ENCODE measurements around the gene GTF3C2.
"Not testable (repeated sequence)": the region's sequence is repeated elsewhere in the genome, so short reads cannot be mapped to it uniquely, and the experiment has no call there.

The GTF3C2 gene

DNA sequence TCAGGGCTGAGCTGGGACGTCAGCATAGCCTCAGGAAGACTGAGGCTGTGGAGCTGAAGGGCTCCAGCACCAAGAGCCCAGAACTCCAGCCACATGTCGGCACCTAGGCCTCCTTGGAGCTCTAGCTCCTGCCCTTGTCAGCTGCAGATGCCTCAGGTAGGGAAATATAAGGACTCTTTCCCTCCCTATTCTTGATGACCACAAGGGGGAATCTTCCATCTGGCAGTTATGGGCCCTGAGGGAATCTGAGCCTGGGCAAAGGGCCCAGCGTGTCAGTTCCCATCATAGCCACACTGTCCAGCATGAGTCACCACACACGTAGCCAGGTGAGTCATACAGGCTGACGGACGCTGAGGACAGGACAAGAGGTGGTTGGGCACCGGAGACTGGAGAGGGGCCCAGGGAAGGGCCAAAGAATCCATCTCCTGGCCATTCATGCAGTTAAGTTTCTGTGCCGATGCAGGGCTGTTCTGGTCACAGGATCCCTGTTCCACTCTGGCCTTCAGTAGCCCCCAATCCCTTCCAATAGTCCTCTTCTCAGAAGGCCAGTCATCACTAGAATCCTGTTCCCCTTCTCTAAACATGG lies 35.5 kb downstream of the GTF3C2 start:
- DNase-seq (ENCODE audit: low spot score): no peak

DNA sequence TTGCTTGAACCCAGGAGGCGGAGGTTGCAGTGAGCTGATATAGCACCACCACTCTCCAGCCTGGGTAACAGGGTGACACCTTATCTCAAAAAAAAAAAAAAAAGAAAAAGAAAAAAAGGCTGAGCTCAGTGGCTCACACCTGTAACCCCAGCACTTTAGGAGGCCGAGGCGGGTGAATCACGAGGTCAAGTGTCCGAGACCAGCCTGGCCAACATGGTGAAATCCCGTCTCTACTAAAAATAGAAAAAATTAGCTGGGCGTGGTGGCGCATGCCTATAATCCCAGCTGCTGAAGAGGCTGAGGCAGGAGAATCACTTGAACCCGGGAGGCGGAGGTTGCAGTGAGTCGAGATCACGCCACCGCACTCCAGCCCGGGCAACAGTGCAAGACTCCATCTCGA lies 36.7 kb downstream of the GTF3C2 start:
- DNase-seq (ENCODE audit: low spot score): not testable (repeated sequence)

DNA sequence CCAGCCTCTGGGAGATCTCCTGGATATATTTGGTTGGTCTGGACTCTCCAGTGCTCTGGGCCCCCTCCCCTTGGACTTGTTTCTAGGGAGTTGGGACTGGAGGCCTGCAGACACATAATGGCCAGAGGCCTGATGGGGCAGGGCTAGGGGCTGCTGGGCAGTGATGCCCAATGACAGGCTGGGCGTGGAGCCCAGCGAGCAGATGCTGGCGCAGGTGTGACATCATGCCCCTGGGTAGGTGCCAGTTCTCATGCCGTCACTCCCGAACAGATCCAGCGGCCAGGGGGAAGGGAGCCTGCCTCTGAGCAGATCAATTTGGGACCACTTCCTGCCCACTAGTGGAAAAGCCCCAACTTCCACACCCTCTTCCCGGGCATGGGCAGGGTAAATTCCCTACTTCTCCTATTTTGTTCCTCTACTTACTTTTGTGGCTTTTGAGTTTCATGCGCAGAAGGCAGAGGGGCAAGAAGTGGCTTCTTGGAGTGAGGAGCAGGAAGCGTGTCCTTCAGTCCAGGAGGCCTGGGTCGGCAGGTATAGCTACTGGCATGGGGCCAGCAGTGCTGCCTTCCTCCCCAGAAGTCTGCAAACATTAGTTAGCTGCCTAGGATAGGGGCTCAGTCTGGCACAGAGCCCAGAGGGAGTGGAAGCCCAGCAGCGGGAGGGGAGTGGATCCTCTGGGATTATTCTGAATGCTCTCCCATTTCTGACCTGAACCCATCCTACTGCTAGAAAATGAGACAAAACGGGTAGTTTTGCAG lies 39.7 kb downstream of the GTF3C2 start:
- no peak for DNase-seq (ENCODE audit: low spot score)

DNA sequence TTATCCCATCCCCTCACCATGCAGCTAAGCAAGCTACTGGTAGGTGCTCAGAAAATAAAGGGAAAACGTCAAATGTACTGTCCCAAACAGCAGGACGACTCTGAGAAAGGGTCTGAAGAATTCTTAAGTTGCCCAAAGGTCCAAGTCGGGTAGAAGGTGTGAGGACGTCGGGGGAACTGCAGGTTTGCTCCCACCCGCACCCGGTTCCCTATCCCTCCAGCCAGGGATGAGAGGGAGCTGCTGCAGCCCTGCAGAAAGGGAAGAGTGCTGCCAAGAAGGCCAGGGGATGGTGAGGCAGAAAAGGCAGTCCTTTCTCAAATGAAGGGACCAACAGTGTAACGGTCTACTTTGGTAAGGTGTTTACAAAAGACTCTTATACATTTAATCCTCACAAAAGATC lies 41.4 kb downstream of the GTF3C2 start:
- no peak for DNase-seq (ENCODE audit: low spot score)

DNA sequence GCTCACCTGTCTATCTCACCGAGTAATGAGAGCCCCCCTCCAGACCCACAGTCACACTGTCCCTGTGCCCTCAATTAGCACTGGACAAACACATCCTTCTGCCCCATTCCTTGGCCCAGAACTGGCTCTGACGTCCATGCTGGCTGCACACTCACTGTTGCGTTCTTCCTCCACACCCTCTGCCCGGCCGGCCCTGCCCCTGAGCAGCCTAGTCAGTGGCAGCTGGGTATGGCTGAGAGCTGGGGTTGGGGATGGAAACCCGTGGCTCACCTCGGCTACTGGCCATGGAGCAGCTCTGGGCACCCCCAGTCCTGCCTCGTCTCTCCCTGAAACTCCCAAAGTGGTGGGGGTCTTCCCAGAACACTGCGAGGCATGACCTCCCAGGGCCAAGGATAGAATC lies 41.9 kb downstream of the GTF3C2 start:
- no peak for DNase-seq (ENCODE audit: low spot score)

DNA sequence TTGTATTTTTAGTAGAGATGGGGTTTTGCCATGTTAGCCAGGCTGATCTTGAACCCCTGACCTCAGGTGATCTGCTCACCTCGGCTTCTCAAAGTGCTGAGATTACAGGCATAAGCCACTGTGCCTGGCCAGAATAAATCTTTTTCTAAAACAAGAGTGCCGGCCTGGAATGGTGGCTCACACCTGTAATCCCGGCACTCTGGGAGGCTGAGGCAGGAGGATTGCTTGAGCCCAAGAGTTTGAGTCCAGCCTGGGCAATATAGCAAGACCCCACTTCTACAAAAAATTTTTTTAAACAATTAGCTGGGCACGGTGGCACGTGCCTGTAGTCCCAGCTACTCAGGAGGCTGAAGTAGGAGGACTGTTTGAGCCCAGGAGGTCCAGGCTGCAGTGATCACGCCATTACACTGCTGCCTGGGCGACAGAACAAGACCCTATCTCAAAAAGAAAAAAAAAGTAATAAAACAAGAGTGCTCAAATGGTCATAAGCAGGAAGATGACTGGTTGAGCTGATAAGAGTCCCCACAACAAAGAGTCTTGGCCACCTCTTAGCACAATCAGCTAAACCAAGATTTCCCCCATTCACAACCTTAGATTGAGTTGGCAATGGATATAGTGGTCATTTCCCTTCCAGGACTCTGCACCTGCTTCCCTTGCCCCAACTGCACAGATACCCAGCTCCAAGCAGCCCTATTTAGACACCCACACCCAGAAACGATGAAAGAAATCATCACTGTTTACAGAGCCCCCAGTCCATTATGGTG lies 42.5 kb downstream of the GTF3C2 start:
- DNase-seq (ENCODE audit: low spot score): no peak

DNA sequence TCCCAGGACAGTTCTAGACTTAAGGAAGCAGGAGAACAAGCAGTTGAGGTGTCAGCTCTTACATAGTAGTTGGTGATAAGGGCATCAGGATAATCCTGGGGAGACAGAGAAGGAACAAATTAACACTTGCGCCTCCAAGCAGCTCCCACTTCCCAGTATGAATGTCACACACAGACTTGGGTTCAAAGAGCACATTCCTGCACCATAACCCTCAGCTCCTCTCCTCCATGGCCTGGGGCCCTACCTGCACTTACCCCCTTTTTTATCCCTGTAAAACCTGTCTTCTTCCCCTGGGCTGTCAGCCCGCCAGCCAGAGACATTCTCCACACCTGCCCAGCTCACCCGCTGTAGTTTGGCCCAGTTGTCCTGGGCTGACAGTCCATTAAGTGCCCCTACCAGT lies 44.4 kb downstream of the GTF3C2 start:
- DNase-seq (ENCODE audit: low spot score): no peak

DNA sequence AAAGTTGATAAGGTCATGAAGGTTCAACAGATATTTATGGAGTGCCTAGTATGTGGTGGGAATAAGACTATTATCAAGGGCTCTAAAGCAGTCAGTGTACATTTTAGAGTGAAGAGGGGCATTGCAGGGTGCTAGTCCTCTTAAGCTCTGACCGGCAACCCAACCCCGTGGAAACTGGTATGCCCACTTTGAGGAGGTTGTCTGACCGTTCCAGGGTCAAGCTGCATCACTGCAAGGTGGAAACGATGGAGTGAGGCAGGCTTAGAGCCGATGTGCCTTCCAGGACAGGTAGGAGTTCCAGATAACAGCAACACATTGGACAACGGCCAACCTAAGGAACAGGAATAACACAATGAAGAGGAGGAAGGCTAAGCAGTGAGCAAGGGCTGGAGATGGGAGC lies 46.9 kb downstream of the GTF3C2 start:
- no peak for DNase-seq (ENCODE audit: low spot score)

DNA sequence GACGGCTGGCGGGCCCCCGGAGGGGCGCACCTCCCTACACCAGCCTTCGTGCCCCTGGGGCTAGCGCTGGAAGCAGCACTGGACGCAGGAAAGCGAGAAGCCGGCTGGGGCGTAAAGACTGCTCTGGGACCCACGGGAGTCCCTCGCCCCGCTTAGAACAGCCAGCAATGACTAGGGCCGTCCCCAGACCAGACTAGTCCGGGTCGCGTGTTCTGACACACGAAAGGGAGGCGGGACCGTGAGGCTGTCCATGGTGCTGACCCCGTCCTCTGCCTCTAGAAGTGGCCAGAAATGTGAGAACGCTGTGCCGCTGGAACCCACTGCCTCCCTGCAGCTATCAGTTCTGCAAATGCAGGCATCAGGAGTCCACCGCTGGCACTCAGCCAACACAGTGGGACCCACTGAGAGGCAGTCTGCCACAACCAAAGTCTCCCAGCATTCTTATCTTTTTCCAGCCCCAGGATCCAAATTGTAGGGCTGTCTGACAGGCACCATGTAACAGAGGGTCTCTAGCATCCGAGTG lies 48.1 kb downstream of the GTF3C2 start, which contains the start of gene UCN:
TSS of gene UCN (minus strand) at position 87 of the 523 bp plus-strand sequence. CDS start 550 bp downstream, outside the sequence.
- DNase-seq (ENCODE audit: low spot score): peak; percentile 72

DNA sequence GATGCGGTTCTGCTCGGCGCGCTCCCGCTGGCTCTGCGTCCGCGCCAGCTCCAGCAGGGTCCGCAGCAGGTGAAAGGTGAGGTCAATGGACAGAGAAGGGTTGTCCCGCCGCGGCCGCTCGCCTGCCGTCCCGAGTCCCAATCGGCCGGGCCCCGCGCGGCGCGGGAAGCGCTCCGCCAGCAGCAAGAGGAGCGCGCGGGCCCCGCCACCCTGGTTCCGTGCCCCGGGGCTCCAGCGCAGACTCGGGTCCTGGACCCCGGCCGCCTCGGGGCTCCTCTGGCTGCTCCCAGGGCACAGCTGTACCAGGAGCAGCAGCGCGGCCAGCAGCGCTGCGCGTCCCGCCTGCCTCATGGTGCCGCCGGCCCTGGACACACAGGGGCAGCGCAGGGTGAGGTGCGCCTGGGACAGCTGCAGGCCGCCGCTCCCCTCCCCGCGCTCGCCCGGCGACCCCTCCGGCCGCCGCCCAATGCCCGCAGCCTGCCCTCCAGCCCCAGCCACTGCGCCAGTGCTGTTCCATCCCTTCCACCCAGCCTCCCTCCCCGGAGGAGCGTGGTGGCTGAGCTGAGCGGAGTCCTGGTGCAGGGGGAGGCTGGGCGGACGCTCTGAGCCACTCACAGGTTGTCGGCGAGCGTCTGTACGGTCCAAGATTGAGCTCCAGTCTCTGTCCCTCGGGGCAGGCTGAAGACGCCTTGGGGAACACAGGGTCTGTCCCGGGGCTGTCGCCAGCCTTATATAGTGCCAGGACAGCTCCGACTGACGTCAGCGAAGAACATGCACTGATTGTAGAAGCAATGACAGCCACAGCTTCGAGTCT lies 48.8 kb downstream of the GTF3C2 start:
- DNase-seq (ENCODE audit: low spot score): no peak

DNA sequence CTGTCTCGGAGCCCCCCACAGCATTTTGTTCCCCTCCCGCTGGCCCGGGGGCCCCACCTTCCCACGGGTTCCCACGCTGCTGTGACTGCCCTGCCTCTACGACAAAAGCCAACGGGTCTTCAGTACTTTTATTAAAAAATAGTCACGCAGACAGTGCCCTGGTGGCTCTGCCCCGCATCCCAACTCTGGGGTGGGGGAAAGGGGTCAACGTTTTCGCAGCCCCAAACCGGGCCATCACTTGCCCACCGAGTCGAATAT lies 49.3 kb downstream of the GTF3C2 start:
- no peak for DNase-seq (ENCODE audit: low spot score)

DNA sequence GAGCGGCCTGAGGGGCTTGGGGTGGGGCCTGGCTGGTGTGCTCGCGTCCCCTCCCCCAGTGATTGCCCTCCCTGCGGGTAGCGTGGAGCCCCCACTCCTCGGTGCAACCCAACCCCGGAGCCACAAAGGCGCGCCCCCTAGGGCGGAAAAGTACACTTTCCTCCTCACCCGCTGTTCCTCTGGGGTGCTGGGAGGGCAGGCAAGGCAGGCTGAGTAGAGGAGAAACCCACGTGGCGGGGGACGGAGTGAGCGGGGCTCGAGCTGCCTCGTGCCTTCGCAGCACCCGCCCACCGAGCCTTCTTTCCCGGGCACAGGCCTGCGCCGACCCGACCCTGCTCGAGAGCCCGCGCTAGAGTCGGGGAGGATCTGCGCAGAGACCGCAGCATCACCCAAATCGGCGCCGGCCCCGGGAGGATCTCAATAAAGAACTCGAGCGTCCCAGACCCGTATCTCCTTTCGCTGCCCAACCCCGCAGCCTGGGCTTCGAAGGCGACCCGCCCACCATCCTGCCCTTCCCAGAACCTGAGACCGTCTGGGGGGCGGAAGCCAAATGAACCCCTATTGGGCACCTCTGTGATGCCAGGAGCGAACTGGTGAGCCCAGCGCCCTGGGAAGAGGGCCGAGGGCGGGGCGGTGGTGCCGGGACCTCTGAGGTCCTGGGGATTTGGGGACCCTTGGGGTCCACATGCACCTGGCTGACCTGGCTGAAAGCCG lies 49.8 kb downstream of the GTF3C2 start:
- DNase-seq (ENCODE audit: low spot score): no peak

DNA sequence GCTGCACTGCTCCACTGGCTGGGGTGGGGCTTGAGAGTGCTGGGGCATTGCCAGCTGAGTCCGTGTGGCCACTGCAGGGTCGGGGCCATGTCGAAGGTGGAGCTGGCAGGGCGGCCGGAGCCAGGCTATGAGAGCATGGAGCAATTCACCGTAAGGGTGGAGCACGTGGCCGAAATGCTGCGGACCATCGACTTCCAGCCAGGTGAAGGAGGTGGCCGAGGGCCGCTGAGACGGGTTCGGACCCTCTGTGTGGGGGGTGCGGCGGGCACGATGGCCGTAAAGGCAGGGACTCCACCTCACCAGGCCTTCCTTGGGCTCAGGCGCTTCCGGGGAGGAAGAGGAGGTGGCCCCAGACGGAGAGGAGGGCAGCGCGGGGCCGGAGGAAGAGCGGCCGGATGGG lies 50.4 kb downstream of the GTF3C2 start:
- no peak for DNase-seq (ENCODE audit: low spot score)

DNA sequence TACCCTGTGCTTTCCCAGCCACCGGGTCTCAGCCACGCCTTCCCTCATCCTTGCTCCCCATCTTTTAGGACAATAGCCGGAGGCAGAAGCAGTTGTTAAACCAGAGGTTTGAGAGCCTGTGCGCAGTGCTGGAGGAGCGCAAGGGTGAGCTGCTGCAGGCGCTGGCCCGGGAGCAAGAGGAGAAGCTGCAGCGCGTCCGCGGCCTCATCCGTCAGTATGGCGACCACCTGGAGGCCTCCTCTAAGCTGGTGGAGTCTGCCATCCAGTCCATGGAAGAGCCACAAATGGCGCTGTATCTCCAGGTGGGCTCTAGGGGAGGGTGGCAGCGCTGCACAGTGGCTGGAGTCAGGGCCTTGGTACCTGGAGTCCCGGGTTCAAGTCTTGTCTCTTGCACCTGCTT lies 51.0 kb downstream of the GTF3C2 start:
- DNase-seq (ENCODE audit: low spot score): no peak

DNA sequence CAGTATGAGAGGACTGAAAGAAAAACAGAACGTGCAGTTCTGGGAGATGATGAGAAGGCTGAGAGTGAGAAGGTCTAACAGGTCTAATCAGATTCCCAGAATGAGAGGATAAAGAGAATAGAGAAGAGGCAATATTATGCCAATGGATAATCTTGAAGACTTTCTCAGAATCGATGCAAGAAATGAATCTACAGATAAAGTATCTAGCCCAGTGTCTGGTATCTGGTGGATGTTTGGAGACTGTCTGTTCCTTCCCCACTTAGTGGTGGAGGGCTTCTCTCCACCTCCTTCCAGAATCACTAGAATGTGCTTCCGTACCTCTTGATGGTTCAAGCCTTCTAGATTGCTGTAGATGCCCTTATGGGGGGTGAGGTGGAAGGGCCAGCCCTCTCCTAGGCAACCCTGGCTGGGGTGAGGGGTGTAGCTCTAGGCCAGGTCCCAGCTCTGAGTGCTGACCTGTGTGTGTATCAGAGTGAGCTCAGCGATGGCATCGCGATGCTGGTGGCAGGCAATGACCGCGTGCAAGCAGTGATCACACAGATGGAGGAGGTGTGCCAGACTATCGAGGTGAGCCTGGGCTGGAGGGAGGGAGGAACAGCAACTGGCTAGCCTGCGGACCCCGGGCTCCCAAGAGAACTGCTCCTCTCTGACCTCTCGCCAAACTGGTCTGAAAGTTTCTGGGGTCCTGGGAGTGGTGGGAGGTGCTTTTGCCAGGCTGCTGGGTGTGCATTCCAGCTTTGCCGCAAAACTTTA lies 51.9 kb downstream of the GTF3C2 start:
- no peak for DNase-seq (ENCODE audit: low spot score)

DNA sequence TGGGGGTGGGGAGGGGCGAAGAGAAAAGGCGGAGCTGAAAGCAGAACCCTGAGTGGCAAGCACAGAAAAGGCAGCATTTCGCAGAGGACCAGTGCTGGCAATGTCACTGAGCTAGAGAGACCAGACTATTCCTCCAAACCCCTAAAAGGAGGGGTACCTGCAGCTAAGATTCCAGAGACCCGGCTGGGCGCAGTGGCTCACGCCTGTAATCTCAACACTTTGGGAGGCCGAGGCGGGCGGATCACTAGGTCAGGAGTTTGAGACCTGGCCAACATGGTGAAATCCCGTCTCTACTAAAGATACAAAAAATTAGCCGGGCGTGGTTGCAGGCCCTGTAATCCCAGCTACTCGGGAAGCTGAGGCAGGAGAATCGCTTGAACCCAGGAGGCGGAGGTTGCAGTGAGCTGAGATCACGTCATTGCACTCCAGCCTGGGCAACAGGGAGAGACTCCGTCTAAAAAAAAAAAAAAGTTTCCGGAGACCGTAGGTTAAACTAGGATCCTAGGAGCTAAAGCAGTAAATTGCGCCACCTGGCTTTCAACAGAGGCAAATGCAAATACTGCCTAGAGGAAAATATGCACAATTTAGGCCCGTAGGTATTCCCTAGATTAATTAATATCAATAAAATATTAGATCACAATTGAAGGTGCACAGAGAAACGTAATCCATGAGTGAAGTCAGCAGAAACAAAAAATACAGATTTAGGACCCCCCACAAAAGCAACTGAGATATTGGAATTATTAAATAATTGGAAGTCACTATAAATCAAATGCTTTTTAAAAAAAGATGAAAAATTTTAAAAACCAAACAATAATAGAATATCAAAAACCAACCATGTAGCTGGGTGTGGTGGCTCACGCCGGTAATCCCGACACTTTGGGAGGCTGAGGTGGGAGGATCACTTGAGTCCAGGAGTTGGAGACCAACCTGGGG lies 53.2 kb downstream of the GTF3C2 start:
- DNase-seq (ENCODE audit: low spot score): no peak

DNA sequence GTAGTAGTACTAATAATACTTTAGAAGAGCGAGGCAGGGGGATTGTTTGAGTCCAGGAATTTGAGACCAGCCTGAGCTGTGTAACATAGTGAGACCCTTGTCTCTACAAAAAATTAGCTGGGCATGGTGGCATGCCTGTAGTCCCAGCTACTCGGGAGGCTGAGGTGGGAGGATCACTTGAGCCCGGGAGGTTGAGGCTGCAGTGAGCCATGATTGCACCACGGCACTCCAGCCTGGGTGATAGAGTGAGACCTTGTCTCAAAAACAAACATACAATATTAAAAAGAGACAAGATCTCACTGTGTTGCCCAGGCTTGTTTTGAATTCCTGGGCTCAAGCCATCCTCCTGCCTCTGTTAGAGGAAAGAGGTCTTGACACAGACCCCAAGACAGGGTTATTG lies 56.0 kb downstream of the GTF3C2 start:
- DNase-seq (ENCODE audit: low spot score): not testable (repeated sequence)

DNA sequence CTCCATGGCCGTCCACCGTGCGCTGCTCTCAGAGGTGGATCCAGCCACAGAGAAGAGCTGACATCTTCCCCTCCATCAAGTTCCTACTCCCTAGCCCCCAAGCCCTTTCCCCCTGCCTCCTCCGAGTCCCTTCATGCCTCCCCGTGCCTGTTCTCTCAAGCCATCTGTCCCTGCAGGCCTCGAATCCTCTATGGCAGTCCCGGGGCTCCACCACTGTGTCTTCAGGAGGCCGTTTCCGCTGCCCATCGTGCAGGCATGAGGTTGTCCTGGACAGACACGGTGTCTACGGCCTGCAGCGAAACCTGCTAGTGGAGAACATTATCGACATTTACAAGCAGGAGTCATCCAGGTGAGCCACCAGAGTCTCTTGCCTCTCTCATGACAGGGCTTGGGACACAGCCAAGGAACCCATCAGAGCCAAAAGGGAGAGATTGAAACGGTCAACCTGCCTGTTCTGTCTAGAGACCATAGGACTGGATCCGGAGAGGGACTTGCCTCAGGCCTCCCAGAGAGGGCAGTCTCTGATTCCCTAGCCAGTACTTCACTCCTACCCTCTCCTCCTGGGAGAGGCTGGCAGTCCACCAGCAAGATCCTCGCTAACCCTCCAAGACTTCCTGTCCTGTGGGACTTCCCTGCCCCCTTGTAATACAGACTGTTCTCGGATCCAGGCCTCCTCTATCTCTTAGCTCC lies 58.0 kb downstream of the GTF3C2 start:
- DNase-seq (ENCODE audit: low spot score): no peak

DNA sequence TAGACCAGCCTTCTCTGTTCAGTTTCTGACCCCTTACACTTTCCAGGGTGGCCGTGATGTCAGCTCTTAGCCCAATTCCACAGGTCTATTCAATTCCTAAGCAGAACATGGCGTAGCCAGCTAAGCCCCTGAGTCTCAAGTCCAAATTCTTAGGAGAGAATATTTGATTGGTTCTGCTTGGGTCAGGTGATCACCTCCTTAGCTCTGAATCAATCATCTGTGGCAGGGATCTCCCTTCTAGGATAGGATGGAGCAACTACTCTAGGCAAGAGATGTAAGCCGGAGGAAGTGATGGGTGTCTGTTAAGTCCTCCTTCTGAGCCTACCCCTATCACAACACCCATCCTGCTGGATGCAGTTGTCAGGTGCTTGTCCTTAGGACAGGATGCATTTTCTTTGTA lies 59.4 kb downstream of the GTF3C2 start:
- no peak for DNase-seq (ENCODE audit: low spot score)

Measured in left forelimb (tissue), 1 donor.